ENCODE data around the gene RLN1. TPM values are rescaled to one million over a fixed set of nuclear protein-coding genes. Genes with fewer than 3 reads are reported as not detected.

RLN1 gene
- total and polyA plus RNA-seq, 2 experiments from 2014 or later: 1.2 to 3.0 TPM

- no peaks in the 10 kb centered on the region for H3K9me2 ChIP-seq (ENCODE audit: insufficient read depth)
- no peaks in the 10 kb centered on the region for H3K27me3 ChIP-seq (ENCODE audit: insufficient read depth)
- H4K20me1 ChIP-seq (replicated peaks; ENCODE audit: insufficient read depth): no peaks in the 10 kb centered on the region; the same call in none of the 2 replicates
- no peak overlapping the region for H3K4me2 ChIP-seq
- no peaks in the 10 kb centered on the region; the same call in 1 of the 3 replicates for H3K9me3 Mint-ChIP-seq
- H3K4me3 Mint-ChIP-seq: no peak overlapping the region
- no peak overlapping the region for H3K27ac ChIP-seq (ENCODE audit: low read depth)
- no peaks in the 10 kb centered on the region for H3F3A ChIP-seq (replicated peaks; ENCODE audit: low read depth)
- no peaks in the 10 kb centered on the region for H3K36me3 ChIP-seq (ENCODE audit: insufficient read depth)
- H3K79me2 ChIP-seq (replicated peaks; ENCODE audit: insufficient read depth): no peaks in the 10 kb centered on the region
- DNase-seq (ENCODE audit: low spot score) (no peak), ATAC-seq (no peak)
- H3K4me3 ChIP-seq: no peak overlapping the region
- H3K27ac Mint-ChIP-seq: no peak overlapping the region
- no peak for TF ChIP-seq REST (IDR thresholded peaks at IDR 0.05; ENCODE audit: unreplicated experiment)
- no peak for TF ChIP-seq CREB1 (CRISPR knock-in tag; IDR thresholded peaks at IDR 0.05; ENCODE audit: low read depth)
- no peak for TF ChIP-seq CTCF (conservative IDR thresholded peaks at IDR 0.05; ENCODE audit: low read depth in 2 of 2)
- TF ChIP-seq POLR2AphosphoS5 (IDR thresholded peaks at IDR 0.05; ENCODE audit: low read depth): no peak
- TF ChIP-seq NANOG (IDR thresholded peaks at IDR 0.05; ENCODE audit: borderline replicate concordance): no peak
- TF ChIP-seq ZNF462 (CRISPR knock-in tag; IDR thresholded peaks at IDR 0.05): no peak
- no peak for TF ChIP-seq EZH2phosphoT487 (IDR thresholded peaks at IDR 0.05; ENCODE audit: unreplicated experiment)
- TF ChIP-seq EZH2 (IDR thresholded peaks at IDR 0.05; ENCODE audit: low read depth, unreplicated experiment): no peak
- no peak for TF ChIP-seq ETS1 (IDR thresholded peaks at IDR 0.05)
- no peak for TF ChIP-seq ZNF114 (CRISPR knock-in tag; IDR thresholded peaks at IDR 0.05)
- TF ChIP-seq ZNF331 (CRISPR knock-in tag; IDR thresholded peaks at IDR 0.05; ENCODE audit: low read depth): no peak
- no peak for TF ChIP-seq STAT1 (IDR thresholded peaks at IDR 0.05; ENCODE audit: unreplicated experiment)
- TF ChIP-seq JUNB (IDR thresholded peaks at IDR 0.05; ENCODE audit: unreplicated experiment): no peak
- peaks cover 5% of the 10 kb centered on the region; the same call in 2 of the 3 replicates for H3K4me1 Mint-ChIP-seq
- H3K4me1 ChIP-seq (ENCODE audit: insufficient read depth): no peaks in the 10 kb centered on the region; the same call in 1 of the 2 replicates
- peaks cover 2% of the 10 kb centered on the region for H3K27me3 Mint-ChIP-seq (ENCODE audit: insufficient read depth, low read depth, poor library complexity)
- no peaks in the 10 kb centered on the region for H3K36me3 Mint-ChIP-seq (ENCODE audit: low read depth)
- no peak overlapping the region for H2AFZ ChIP-seq
Observed at GRCh38 chr9:5364294-5365024, 24.8 kb upstream of the RLN1 start.
